Breast epithelium (tissue), 3 donors: Measurements from ENCODE around the gene UBL5.

Experiments
- POLR2A ChIP-seq: fragments of 450-650 bp; IDR thresholded peaks from one replicate; pipeline ENCODE4 v1.6.1; 2016; ENCODE audit warnings: antibody characterized with exemption, mild to moderate bottlenecking, moderate library complexity
- TF ChIP-seq, protein P1 (sequence below), 3 donors: fragments of 450-650 bp; IDR thresholded peaks; one replicate each; pipeline ENCODE4 v1.5.1; 2016 to 2017; ENCODE audit warnings: antibody characterized with exemption in 3 of 3, mild to moderate bottlenecking in 3 of 3, moderate library complexity in 3 of 3

DNA sequence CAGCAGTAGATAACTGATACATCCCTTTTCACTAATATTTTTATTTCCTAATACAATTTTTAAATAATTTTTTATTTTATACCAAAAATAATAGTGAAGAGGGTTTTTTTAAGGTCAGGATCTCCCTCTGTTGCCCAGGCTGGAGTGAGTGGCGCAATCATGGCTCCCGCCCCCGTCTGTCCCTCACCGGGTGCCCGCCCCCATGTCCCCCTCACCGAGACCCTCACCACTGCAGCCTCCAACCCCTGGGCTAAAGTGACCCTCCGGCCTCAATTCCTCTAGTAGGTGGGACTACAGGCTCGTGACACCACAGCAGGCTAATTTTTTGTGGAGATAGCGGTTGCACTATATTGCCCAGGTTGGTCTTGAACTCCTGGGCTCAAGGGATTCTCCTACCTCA is 41.4 kb upstream of the UBL5 start:
- TF ChIP-seq, protein P1, sequence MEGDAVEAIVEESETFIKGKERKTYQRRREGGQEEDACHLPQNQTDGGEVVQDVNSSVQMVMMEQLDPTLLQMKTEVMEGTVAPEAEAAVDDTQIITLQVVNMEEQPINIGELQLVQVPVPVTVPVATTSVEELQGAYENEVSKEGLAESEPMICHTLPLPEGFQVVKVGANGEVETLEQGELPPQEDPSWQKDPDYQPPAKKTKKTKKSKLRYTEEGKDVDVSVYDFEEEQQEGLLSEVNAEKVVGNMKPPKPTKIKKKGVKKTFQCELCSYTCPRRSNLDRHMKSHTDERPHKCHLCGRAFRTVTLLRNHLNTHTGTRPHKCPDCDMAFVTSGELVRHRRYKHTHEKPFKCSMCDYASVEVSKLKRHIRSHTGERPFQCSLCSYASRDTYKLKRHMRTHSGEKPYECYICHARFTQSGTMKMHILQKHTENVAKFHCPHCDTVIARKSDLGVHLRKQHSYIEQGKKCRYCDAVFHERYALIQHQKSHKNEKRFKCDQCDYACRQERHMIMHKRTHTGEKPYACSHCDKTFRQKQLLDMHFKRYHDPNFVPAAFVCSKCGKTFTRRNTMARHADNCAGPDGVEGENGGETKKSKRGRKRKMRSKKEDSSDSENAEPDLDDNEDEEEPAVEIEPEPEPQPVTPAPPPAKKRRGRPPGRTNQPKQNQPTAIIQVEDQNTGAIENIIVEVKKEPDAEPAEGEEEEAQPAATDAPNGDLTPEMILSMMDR (IDR thresholded peaks at IDR 0.05), result no peak
- no peak for TF ChIP-seq POLR2A
